T-helper 1 cell (primary cell): ENCODE data around the gene PSMC3.

ENCODE experiments used
- DNase-seq, 5 donors: peaks; one replicate each; pipeline ENCODE4 v3.0.0-alpha.2; 2012 to 2020

Gene PSMC3

DNA sequence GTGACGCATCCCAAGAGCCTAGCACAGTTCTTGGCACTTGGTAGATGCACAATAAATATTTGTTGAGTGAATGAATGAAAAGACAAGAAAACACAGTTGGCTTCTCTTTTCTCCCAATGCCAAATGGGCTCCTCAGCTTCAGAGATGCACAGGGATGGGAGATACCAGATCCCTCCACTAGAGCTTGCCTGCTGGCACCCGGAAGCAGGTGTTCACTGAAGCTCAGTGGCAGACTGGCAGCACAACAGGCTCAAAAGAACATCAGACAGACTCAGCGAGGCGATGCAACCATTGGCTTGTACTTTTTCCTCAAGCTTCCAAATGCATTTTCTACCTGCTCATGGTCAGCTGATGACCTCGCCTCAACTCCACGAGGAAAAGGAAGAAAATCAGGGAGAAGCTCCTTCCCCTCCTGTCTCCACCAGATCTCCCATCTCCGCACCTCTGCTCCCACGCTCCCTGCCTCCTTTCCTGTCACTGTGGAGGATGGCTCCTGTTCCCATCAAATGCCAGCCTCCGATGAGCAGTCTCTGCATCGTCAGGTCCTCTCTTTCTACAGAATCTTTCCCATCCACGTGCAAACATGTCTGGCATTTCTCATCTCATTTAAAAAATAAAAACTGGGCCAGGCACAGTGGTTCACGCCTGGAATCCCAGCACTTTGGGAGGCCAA lies 16.9 kb upstream of the PSMC3 start:
- no peak for DNase-seq

DNA sequence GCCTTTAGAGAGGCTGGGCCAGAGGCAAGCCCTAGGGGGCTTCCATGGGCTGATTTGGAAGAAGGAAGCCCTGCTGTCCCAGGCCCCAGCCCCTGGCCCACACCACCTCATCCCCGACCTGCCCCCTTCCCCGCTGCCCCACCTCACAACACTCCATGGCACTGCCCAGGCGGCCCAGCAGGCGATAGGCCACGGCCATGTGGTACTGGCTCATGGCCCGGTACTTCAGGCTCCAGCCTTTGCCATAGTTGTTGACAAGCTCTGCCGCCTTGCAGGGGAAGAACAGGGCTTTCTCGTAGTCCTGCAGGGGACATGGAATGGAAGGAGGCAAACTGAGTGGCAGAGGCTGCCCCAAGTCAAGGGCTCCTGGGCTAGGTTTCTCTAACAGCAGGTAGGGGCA lies 16.3 kb upstream of the PSMC3 start:
- DNase-seq, result no peak

DNA sequence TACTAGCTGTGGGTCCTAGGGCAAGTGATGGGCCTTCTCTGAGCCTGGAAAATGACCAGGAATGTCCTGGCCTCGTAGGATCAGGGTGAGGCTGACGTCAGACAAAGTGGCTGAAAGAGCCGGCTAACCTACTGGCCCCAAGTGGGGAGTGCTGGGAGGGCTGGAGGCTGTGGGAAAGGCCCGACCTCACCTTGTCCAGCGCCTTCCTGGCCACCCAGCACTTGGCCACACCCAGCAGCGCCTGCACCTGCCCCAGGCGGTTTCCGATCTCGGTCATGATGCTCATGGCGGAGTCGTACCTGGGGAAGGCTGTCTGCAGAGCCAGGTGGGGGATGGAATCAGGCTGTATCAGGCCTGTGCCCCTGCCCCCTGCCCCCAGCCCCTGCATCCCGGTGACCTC lies 15.2 kb upstream of the PSMC3 start:
- no peak for DNase-seq

DNA sequence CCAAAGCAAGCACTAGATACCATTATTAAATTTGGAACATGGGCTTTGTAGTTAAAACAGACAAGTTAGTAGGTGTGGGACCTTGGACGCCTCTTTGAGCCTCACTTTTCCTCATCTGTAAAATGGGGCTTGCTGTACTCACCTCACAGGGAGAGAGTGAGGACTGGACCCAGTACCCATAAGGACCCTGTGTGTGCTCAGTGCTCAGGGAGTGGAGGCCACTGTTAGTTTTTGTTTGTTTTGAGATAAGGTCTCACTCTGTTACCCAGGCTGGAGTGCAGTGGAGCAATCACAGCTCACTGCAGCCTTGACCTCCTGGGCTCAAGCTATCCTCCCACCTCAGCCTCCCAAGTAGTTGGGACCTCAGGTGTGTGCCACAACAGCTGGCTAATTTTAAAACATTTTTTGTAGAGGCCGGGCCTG lies 13.8 kb upstream of the PSMC3 start:
- no peak for DNase-seq

DNA sequence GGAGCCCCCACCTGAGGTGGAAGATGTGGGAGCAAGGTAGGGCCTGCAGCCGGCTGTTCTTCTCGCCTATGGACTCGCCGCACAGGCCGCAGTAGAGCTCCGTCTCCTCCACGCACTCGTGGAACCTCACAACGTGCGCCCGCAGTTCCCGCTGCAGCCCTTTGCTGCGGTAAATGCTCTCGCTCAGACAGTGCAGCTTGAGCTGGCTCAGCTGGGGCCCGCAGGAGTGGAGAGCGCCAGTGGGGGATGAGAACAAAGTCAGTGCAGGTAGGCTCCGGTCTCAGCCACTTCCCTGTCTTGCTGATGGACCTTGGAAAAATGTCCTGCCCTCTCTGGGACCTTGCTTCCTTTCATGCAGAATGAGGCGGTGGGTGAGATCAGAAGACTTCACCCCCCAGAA lies 12.5 kb upstream of the PSMC3 start:
- no peak for DNase-seq

DNA sequence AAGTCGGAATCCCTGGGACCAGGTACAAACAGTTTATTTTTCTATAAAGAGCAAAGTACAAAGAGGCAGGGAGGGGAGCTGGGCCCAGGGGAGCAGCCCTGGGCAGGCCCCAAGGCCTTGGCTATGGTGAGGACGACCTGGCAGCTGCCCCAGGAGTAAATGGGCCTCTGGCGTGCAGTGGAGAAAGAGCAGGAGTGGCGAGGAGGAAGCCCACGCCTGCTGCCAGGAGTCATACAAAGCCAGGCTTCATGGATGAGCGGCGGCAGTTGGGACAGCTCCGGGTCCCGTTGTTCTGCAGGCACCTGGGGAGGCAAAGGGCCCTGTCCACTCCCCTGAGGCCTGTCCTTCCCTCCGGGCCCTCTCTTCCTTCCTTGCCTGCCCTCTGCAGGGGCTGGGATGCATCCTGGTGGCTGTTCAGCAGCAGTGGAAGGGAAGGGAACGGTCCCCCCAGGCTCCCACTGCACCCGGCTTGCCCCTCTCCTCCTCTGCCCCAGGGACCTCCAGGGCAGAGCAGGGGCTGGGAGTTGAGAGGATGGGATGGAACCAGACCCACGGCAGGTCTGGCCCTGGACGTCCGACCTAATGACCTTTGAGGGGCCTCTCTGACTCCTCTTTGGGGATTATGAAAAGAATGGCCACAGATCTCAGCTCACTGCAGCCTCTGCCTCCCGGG lies 11.6 kb upstream of the PSMC3 start:
- DNase-seq, result no peak

DNA sequence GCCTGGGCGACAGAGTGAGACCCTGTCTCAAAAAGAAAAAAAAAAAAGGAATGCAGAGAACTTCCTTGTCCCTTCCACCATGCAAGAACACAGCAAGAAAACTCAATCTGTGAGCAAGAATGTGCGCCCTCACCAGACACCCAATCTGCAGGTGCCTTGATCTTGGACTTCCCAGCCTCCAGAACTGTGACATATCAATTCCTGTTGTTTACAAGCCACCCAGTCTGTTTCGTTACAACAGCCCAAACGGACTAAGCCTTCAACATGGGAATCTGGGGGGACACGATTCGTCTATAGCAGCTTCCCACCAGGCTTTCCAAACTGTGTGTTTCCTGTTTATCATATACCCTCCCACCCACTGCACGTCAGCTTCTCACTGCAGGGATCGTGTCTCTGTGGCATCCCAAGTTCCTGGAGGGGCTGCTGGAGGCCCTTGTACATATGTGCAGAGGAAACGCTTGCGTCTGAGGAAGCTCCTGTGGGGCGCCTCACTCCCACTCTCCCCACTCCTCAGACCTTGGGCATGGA lies 11.0 kb upstream of the PSMC3 start:
- no peak for DNase-seq

DNA sequence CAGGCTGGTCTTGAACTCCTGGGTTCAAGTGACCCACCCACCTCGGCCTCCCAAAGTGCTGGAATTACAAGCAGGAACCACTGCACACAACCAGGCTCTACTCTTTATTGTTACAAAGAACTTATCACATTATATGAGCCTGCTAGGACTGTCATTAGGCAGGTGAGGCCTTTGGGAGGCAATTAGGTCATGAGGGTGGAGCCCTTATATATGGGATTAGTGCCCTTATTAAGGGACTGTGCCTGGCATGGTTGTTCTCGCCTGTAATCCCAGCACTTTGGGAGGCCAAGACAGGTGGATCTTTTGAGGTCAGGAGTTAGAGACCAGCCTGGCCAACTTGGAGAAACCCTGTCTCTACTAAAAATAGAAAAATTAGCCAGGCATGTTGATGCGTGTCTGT lies 10.5 kb upstream of the PSMC3 start:
- DNase-seq, result no peak

DNA sequence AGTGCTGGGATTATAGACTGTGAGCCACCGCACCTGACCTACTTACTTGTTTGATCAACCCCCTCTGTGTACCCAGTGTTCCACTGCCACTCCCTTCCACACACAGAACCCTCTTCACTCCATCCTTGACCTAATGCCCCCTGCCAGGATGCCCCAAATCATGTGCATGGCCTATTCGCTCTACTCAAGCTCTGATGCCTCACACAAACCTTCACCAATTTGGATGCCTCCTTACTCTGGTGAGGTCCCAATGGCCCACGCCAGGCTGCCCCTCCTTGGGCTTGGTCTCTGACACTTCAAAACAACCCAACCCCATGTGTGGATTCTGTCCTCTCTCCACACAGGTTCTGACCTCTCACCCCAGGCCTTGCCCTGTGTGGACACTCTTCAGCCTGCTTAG lies 9.4 kb upstream of the PSMC3 start:
- no peak for DNase-seq

DNA sequence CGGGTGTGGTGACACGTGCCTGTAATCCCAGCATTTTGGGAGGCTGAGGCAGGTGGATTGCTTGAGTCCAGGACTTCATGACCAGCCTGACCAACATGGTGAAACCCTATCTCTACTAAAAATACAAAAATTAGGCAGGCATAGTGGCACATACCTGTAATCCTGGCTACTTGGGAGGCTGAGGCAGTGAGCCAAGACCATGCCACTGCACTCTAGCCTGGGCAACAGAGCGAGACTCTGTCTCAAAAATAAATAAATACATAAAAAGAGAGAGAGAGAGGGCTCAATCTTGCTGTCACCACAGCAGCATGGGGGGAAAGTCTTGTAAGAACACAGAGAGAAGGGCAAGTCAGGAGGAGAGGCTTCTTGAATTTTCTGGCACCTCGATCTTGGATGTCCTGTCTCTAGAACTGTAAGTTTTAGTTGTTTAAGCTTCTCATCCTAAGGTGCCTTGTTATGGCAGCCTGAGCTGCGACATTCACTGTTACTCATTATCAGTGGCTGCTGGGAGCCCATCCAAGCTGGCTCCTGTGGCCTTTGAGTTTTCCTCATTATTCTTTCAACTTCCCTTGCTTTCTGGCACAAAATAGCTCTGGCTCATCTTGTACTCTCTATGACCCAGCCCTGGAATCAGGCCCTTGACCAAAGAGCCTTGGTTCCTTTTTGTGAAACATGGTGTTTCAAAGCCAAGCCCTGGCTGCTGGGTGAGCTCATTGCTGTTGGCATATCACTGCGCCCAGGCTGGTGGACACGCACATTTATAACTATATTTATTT lies 8.0 kb upstream of the PSMC3 start:
- DNase-seq, result no peak

DNA sequence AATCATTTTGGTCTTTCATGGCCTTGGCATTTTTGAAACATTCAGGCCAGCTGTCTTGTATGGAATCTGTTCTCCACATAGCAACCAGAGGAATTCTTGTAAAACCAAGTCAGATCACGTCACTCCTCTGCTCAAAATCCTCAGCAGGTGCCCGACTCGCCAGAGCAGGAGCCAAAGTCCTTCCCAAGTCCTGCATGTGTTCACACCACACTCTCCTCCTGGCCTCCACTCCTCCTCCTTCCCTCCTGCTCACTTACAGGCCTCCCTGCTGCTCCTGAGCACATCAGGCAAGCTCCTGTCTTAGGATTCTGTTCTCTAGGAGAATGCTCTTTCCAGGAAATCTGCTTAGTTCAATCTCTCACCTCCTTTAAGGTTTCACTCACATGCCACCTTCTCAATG lies 6.9 kb upstream of the PSMC3 start:
- DNase-seq, result no peak

DNA sequence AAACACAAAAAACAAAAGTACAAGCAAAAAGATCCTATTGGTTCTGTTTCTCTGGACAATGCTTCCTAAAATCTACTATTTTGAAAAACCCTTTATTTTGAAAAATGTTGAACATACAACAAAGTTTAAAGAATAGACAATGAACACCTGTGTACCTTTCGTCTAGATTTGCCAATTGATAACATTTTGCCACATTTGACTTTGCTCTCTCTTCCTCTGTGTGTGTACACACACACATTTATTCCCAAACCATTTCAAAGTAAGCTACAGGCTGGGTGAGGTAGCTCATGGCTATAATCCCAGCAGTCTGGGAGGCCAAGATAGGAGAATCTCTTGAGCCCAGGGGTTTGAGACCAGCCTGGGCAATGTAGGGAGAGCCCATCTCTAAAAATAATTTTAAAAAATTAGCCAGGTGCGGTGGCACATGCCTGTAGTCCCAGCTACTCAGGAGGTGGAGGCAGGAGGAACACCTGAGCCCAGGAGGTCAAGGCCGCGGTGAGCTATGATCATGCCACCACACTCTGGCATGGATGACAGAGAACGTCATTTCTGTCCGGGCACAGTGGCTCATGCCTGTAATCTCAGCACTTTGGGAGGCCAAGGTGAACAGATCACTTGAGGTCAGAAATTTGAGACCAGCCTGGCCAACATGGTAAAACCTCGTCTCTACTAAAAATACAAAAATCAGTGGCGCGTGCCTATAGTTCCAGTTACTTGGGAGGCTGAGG lies 5.3 kb upstream of the PSMC3 start:
- DNase-seq, result no peak

DNA sequence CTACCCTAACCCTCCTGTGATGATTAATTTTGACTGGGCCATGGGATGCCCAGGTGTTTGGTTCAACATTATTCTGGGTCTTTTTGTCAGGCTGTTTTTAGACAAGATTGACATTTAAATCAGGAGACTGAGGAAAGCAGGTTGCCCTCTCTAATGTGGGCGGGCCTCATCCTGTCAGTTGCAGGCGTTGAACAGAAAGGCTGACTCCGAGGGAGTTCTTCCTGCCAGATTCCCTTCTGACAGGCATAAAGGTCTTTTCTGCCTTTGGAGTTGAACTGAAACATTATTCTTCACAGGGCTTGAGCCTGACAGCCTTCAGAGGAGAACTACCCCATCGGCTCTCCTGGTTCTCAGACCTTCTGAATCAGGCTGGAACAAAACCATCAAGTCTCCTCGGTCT lies 4.3 kb upstream of the PSMC3 start:
- no peak for DNase-seq

DNA sequence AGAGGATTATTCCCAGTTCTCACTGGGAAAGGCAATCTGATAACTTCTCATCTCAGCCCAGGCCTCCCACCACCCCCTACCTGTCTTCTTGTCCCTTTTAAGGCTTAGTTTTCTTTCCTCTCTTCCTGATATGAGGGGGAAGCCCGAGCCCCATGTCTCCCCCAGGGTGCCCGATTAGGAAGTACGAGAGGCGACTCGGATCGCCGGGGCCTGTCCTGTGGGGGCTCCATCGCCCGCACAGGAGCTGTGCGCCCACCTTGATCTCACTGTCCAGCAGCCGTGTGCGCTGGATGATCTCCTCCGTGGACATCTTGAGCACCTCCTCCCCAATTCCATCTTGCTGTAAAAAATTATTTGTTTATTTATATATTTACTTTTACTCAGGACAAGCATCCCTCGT lies 628 bp downstream of the PSMC3 start:
- DNase-seq, result no peak

DNA sequence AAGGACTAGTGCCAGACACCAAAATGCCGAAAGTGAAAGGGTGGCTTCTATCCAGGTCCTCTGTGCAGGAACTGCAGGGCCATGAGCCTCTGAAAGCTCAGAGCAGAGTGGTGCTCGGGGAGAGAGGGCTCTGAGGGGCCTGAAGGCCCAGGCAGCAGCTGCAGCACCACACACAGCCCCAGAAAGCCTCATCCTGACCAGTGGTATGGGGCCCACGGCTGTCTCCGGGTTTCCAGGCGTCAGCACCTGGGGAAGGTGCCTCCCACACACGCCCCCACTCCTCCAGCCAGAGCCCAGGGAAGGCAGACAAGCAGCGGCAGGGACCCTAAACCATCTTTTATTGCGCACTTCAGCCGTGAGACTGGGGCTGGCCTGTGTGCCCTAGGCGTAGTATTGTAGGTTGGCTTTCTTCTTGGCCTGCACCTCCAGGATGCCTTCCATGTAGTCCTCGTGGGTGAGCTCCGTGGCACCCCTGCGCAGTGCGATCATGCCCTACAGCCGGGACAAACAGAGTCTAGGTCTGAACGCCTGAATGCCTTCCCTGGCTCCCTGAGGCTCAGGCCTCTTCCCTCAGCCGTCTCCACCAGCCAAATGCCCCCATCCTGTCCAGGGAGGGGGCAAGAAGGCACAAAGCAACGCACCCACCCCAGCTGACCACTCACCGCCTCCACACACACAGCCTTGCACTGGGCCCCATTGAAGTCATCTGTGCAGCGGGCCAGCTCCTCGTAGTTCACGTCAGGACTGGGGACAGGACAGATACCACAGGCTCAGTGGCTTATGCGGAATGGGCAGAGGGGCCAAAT lies 7.6 kb downstream of the PSMC3 start:
- DNase-seq, result no peak

DNA sequence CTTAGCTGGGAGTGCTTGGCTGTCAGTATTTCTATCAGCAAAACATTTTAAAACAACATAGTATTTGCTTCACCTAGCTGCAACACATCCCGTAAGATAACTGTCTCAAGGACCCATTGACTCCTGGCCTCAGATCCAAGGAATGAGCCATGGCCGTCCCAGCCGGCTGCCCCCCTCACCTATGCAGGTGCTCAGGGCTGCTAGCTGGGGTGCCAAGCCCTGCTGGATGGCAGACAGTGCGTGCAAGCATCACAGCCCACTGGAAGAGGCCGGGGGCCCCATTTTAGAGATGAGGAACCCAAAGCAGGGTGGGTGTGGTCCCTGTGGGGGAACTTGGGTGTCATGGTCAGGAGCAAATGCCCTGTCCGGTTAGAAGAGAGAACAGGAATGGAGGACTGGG lies 8.5 kb downstream of the PSMC3 start:
- DNase-seq, result no peak

DNA sequence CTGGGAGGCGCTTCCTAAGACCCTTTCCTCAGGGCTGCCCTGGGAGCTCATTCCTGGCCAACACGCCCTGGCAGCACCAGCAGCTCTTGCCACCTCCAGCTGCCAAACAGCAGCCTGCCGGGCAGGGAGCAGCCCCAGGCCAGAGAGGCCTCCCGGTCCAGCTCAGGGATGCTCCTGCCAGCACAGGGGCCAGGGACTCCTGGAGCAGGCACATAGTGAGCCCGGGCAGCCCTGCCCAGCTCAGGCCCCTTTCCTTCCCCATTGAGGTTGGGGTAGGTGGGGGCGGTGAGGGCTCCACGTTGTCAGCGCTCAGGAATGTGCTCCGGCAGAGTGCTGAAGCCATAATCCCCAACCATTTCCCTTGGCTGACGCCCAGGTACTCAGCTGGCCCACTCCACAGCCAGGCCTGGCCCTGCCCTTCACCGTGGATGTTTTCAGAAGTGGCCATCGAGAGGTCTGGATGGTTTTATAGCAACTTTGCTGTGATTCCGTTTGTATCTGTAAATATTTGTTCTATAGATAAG lies 10.2 kb downstream of the PSMC3 start:
- DNase-seq, result no peak

DNA sequence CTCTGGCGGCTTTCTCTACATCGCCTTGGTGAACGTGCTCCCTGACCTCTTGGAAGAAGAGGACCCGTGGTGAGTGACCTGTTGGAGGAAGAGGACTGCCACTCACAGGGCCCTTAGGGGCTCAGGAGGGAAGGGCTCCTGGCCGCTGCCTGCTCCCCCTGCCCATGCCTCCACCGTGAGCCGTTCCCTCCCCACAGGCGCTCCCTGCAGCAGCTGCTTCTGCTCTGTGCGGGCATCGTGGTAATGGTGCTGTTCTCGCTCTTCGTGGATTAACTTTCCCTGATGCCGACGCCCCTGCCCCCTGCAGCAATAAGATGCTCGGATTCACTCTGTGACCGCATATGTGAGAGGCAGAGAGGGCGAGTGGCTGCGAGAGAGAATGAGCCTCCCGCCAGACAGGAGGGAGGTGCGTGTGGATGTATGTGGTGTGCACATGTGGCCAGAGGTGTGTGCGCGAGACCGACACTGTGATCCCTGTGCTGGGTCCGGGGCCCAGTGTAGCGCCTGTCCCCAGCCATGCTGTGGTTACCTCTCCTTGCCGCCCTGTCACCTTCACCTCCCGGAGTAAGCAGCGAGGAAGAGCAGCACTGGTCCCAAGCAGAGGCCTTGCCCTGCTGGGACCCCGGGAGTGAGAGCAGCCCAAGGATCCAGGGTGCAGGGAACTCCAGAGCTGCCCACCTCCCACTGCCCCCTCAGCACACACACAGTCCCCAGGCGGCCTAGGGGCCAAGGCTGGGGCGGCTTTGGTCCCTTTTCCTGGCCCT lies 11.0 kb downstream of the PSMC3 start:
- no peak for DNase-seq

DNA sequence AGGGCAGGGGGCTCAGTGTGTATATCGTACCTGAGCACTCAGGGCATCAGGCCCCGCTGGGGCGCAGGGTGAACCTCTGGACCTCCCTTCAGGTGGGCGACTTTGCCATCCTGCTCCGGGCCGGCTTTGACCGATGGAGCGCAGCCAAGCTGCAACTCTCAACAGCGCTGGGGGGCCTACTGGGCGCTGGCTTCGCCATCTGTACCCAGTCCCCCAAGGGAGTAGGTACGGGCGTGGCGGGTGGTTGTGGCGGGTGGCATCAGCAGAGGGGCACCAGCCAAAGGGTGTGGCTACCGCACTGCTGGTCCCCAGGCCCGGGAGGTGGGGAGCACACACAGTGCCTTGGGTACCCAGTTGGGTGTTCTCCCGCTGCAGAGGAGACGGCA lies 11.6 kb downstream of the PSMC3 start:
- DNase-seq, result no peak

DNA sequence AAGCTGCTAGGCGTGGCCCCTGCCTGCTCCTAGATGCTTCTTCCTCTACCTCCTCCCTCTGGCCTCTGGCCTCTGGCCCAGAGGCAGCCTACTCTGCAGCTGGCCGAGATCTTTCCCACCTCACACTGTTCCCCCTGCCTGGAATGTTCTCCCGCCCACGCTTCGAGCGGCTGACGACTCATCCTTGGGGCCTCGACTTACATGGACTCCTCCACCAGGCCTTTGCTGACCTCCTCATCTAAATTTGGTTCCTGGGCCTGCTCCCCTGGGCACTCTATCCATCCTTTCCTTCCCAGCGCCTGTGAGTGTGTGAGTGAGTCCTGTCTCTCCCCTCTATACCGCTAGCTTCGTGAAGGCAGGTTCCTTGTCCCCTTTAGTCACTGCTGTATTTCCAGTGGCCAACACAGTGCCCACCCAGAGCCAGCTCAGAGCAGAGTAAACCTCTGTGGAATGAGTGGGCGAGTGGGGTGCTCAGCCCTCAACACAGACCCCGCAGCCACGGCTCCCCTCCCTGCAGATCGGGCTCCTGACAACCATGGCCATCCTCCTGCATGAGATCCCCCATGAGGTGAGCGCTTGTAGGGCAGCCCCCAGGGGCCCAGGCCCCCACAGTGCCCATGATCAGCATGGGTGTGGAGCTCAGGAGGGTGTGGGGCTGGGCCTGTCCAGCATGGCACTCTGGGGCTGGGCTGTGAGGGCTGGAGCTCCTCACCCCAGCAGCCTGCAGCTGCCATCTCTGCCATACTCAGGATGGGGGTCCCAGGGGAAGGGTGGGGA lies 12.1 kb downstream of the PSMC3 start:
- no peak for DNase-seq
